Measurements from ENCODE around the gene CNTRL.
A peak's percentile ranks its signal among the peaks of the same experiment; 100 is the strongest.
"Not testable (repeated sequence)": the region's sequence is repeated elsewhere in the genome, so short reads cannot be mapped to it uniquely, and the experiment has no call there.

CNTRL gene

GRCh38 chr9:121074370-121075250, at the start of gene CNTRL:
TSS of gene CNTRL (plus strand) at chr9:121074955. CDS start at chr9:121088327, 13,372 bp downstream.
- DNase-seq (ENCODE audit: low read depth), result peak; percentile 78

GRCh38 chr9:121026260-121026691, 48.5 kb upstream of the CNTRL start:
- DNase-seq (ENCODE audit: low read depth), result no peak

GRCh38 chr9:121026768-121027167, 48.0 kb upstream of the CNTRL start:
- DNase-seq (ENCODE audit: low read depth), result no peak

- DNase-seq (ENCODE audit: low read depth), result not testable (repeated sequence)
These were observed 46.5 kb upstream of the CNTRL start for GRCh38 chr9:121028285-121028684.

- no peak for DNase-seq (ENCODE audit: low read depth)
These were observed 45.3 kb upstream of the CNTRL start for GRCh38 chr9:121029469-121029868.

GRCh38 chr9:121034529-121034928, 40.2 kb upstream of the CNTRL start:
- DNase-seq (ENCODE audit: low read depth), result no peak

- DNase-seq (ENCODE audit: low read depth), result not testable (repeated sequence)
These were observed 39.0 kb upstream of the CNTRL start for GRCh38 chr9:121035717-121036116.

- DNase-seq (ENCODE audit: low read depth), result no peak
These were observed 36.4 kb upstream of the CNTRL start for GRCh38 chr9:121038362-121038761.

GRCh38 chr9:121038804-121039203, 36.0 kb upstream of the CNTRL start:
- no peak for DNase-seq (ENCODE audit: low read depth)

- no peak for DNase-seq (ENCODE audit: low read depth)
These were observed 26.6 kb upstream of the CNTRL start for GRCh38 chr9:121048175-121048574.

GRCh38 chr9:121048618-121049017, 26.1 kb upstream of the CNTRL start:
- no peak for DNase-seq (ENCODE audit: low read depth)

- DNase-seq (ENCODE audit: low read depth), result no peak
These were observed 24.4 kb upstream of the CNTRL start, which contains the start of gene C5 for GRCh38 chr9:121050128-121050988. TSS of gene C5 (minus strand) at chr9:121050275. CDS start at chr9:121050246, 29 bp downstream.

- no peak for DNase-seq (ENCODE audit: low read depth)
These were observed 21.2 kb upstream of the CNTRL start for GRCh38 chr9:121053544-121053943.

GRCh38 chr9:121055642-121056143, 19.1 kb upstream of the CNTRL start:
- DNase-seq (ENCODE audit: low read depth), result no peak

- no peak for DNase-seq (ENCODE audit: low read depth)
These were observed 16.9 kb upstream of the CNTRL start for GRCh38 chr9:121057821-121058220.

- no peak for DNase-seq (ENCODE audit: low read depth)
These were observed 15.2 kb upstream of the CNTRL start for GRCh38 chr9:121059513-121059912.

GRCh38 chr9:121059998-121060636, 14.6 kb upstream of the CNTRL start:
- DNase-seq (ENCODE audit: low read depth), result peak; percentile 16

- DNase-seq (ENCODE audit: low read depth), result no peak
These were observed 7.9 kb upstream of the CNTRL start for GRCh38 chr9:121066850-121067249.

- DNase-seq (ENCODE audit: low read depth), result no peak
These were observed 7.1 kb upstream of the CNTRL start for GRCh38 chr9:121067640-121068039.

GRCh38 chr9:121069396-121069795, 5.4 kb upstream of the CNTRL start:
- DNase-seq (ENCODE audit: low read depth), result no peak

- DNase-seq (ENCODE audit: low read depth), result no peak
These were observed 3.4 kb upstream of the CNTRL start for GRCh38 chr9:121071370-121071755.
